ENCODE measurements around the gene STK17A. TPM values are rescaled to one million over a fixed set of nuclear protein-coding genes. Genes with fewer than 3 reads are reported as not detected.
A peak's percentile ranks its signal among the peaks of the same experiment; 100 is the strongest.
"Not testable (repeated sequence)": the region's sequence is repeated elsewhere in the genome, so short reads cannot be mapped to it uniquely, and the experiment has no call there.

STK17A gene
- total and polyA plus RNA-seq, 4 donors = 11.7 to 34.7 (median 22.0) TPM

GRCh38 chr7:43572516-43573049, 10.3 kb upstream of the STK17A start:
- no peaks in the 10 kb centered on the region for H3K9me3 ChIP-seq (ENCODE audit: control insufficient read depth in 4 of 4, insufficient read depth in 3 of 4, low read length in 3 of 4)
- H3K4me3 ChIP-seq = no peak overlapping the region
- H3K27me3 ChIP-seq (ENCODE audit: control insufficient read depth in 3 of 3, insufficient read depth in 3 of 3, low read length in 2 of 3) = no peaks in the 10 kb centered on the region
- no peak overlapping the region for H3K27ac ChIP-seq (ENCODE audit: low read depth in 1 of 2, low read length in 1 of 2)
- ATAC-seq (ENCODE audit: insufficient read depth, low FRiP score) (peak; percentile 81), DNase-seq (peak in 2 of 3 donors; percentile 19 to 33)
- no peaks in the 10 kb centered on the region for H3K4me1 ChIP-seq (ENCODE audit: control insufficient read depth in 5 of 5, insufficient read depth in 5 of 5, low read length in 5 of 5)
- H3K9ac ChIP-seq (ENCODE audit: insufficient read depth in 1 of 2, low read length in 2 of 2) = no peak overlapping the region
- no peaks in the 10 kb centered on the region for H3K36me3 ChIP-seq (ENCODE audit: control insufficient read depth in 4 of 4, insufficient read depth in 4 of 4, low read length in 4 of 4)
- WGBS, 2 donors = 36 to 37% methylated on average over 1 of the region's 1 CpG
- no peak for TF ChIP-seq CTCF (IDR thresholded peaks at IDR 0.05; ENCODE audit: control extremely low read depth, extremely low read depth)

- not testable (repeated sequence) for DNase-seq; H3K27me3 ChIP-seq (ENCODE audit: control insufficient read depth in 3 of 3, insufficient read depth in 3 of 3, low read length in 2 of 3); H3K4me3 ChIP-seq; H3K9ac ChIP-seq (ENCODE audit: insufficient read depth in 1 of 2, low read length in 2 of 2); ATAC-seq (ENCODE audit: insufficient read depth, low FRiP score); H3K36me3 ChIP-seq (ENCODE audit: control insufficient read depth in 4 of 4, insufficient read depth in 4 of 4, low read length in 4 of 4); H3K9me3 ChIP-seq (ENCODE audit: control insufficient read depth in 4 of 4, insufficient read depth in 3 of 4, low read length in 3 of 4); H3K4me1 ChIP-seq (ENCODE audit: control insufficient read depth in 5 of 5, insufficient read depth in 5 of 5, low read length in 5 of 5); H3K27ac ChIP-seq (ENCODE audit: low read depth in 1 of 2, low read length in 1 of 2)
- WGBS, 2 donors = 90 to 100% methylated on average over 2 of the region's 2 CpGs
These were observed 9.1 kb upstream of the STK17A start for GRCh38 chr7:43573832-43574231.

GRCh38 chr7:43575506-43575905, 7.4 kb upstream of the STK17A start:
- Histone ChIP-seq H3K36me3 (ENCODE audit: control insufficient read depth in 4 of 4, insufficient read depth in 4 of 4, low read length in 4 of 4) (no peaks in the 10 kb centered on the region), H3K27me3 (ENCODE audit: control insufficient read depth in 3 of 3, insufficient read depth in 3 of 3, low read length in 2 of 3) (no peaks in the 10 kb centered on the region), H3K4me3 (no peak overlapping the region), H3K9me3 (ENCODE audit: control insufficient read depth in 4 of 4, insufficient read depth in 3 of 4, low read length in 3 of 4) (no peaks in the 10 kb centered on the region), H3K9ac (ENCODE audit: insufficient read depth in 1 of 2, low read length in 2 of 2) (no peak overlapping the region), H3K4me1 (ENCODE audit: control insufficient read depth in 5 of 5, insufficient read depth in 5 of 5, low read length in 5 of 5) (no peaks in the 10 kb centered on the region), H3K27ac (ENCODE audit: low read depth in 1 of 2, low read length in 1 of 2) (no peak overlapping the region)
- DNase-seq (no peak), ATAC-seq (ENCODE audit: insufficient read depth, low FRiP score) (no peak)
- TF ChIP-seq CTCF (IDR thresholded peaks at IDR 0.05; ENCODE audit: control extremely low read depth, extremely low read depth) = no peak
- 92 to 95% methylated on average over 6 of the region's 6 CpGs for WGBS, 2 donors

- no peaks in the 10 kb centered on the region for H3K27me3 ChIP-seq (ENCODE audit: control insufficient read depth in 3 of 3, insufficient read depth in 3 of 3, low read length in 2 of 3)
- no peak for TF ChIP-seq CTCF (IDR thresholded peaks at IDR 0.05; ENCODE audit: control extremely low read depth, extremely low read depth)
- 88 to 92% methylated on average over 3 of the region's 3 CpGs for WGBS, 2 donors
These were observed 6.7 kb upstream of the STK17A start for GRCh38 chr7:43576241-43576640.

More at GRCh38 chr7:43576241-43576640, 6.7 kb upstream of the STK17A start:
- Histone ChIP-seq H3K9me3 (ENCODE audit: control insufficient read depth in 4 of 4, insufficient read depth in 3 of 4, low read length in 3 of 4) (no peaks in the 10 kb centered on the region), H3K27ac (ENCODE audit: low read depth in 1 of 2, low read length in 1 of 2) (no peak overlapping the region), H3K4me3 (no peak overlapping the region), H3K36me3 (ENCODE audit: control insufficient read depth in 4 of 4, insufficient read depth in 4 of 4, low read length in 4 of 4) (no peaks in the 10 kb centered on the region), H3K4me1 (ENCODE audit: control insufficient read depth in 5 of 5, insufficient read depth in 5 of 5, low read length in 5 of 5) (no peaks in the 10 kb centered on the region), H3K9ac (ENCODE audit: insufficient read depth in 1 of 2, low read length in 2 of 2) (no peak overlapping the region)
- DNase-seq (no peak), ATAC-seq (ENCODE audit: insufficient read depth, low FRiP score) (no peak)
